Natural killer cell (primary cell): ENCODE data around the gene FPR2. TPM values are rescaled to one million over a fixed set of nuclear protein-coding genes. Genes with fewer than 3 reads are reported as not detected.

ENCODE experiments used
- ATAC-seq, 3 donors: fragments of 150-1000 bp in 2 of 3; fragments of 200-7000 bp in 1 of 3; cut with Tn5 transposase; 1 replicate in 1 of 3; 2 replicates in 2 of 3; pipeline ENCODE4 v1.10.0; 2021; ENCODE audit warnings: mild to moderate bottlenecking in 2 of 3, moderate library complexity in 2 of 3
- DNase-seq, 2 donors: peaks; one replicate each; pipeline versions ENCODE4 v3.0.0 to v3.0.0-alpha.2; 2013 to 2021; ENCODE audit warnings: mixed read lengths in 1 of 2
- H3K27ac ChIP-seq: one replicate; pipeline ENCODE4 v1.5.1; 2013; ENCODE audit warnings: mild to moderate bottlenecking, low read length
- H3K27me3 ChIP-seq: one replicate; pipeline ENCODE4 v1.6.1; 2013; ENCODE audit warnings: low read length; ENCODE audit not compliant: control insufficient read depth, insufficient read depth
- H3K36me3 ChIP-seq: one replicate; pipeline ENCODE4 v1.6.1; 2013; ENCODE audit warnings: low read length; ENCODE audit not compliant: control insufficient read depth, insufficient read depth
- H3K4me1 ChIP-seq: one replicate; pipeline ENCODE4 v1.6.1; 2013; ENCODE audit warnings: low read length; ENCODE audit not compliant: control insufficient read depth, insufficient read depth
- H3K4me3 ChIP-seq: one replicate; pipeline ENCODE4 v1.5.1; 2013; ENCODE audit warnings: low read length
- H3K9me3 ChIP-seq: one replicate; pipeline ENCODE4 v1.6.1; 2013; ENCODE audit warnings: low read length; ENCODE audit not compliant: control insufficient read depth, insufficient read depth
- H3K27ac Mint-ChIP-seq, 2 donors: one replicate each; pipeline ENCODE4 v1.8.0; 2022; ENCODE audit warnings: mild to moderate bottlenecking in 2 of 2, mixed read lengths in 2 of 2, moderate library complexity in 1 of 2
- H3K27me3 Mint-ChIP-seq, 2 donors: one replicate each; pipeline ENCODE4 v1.8.0; 2022; ENCODE audit warnings: low read depth in 2 of 2, mixed read lengths in 2 of 2
- H3K36me3 Mint-ChIP-seq: one replicate; pipeline ENCODE4 v1.8.0; 2022; ENCODE audit warnings: mixed read lengths
- H3K4me1 Mint-ChIP-seq, 2 donors: one replicate each; pipeline ENCODE4 v1.8.0; 2022; ENCODE audit warnings: mixed read lengths in 2 of 2
- H3K4me3 Mint-ChIP-seq: one replicate; pipeline ENCODE4 v1.8.0; 2022; ENCODE audit warnings: mild to moderate bottlenecking, moderate library complexity, mixed read lengths
- H3K9me3 Mint-ChIP-seq, 2 donors: one replicate each; pipeline ENCODE4 v1.8.0; 2022; ENCODE audit warnings: mixed read lengths in 2 of 2
- WGBS: methylation state at CpG from one replicate; pipeline ENCODE4 v1.1.7; 2013; ENCODE audit warnings: missing lambda C conversion rate; ENCODE audit not compliant: insufficient coverage; 5-methylcytosine and 5-hydroxymethylcytosine counted together
- intact Hi-C: fragments of 100-400 bp; cut with micrococcal nuclease; formaldehyde crosslinking; loops from one replicate; pipeline ENCODE4 v1.14.2; 2022
- total RNA-seq, 4 donors: library from RNA; stranded (reverse); fragments of 120-200 nt in 1 of 4; gene quantifications; one replicate each; pipeline versions ENCODE4 v1.2.3 to v1.2.4, GENCODE V29; 2013 to 2022
- TF ChIP-seq, protein P1 (sequence below): fragments of 200-600 bp; IDR thresholded peaks from one replicate; pipeline ENCODE4 v1.8.0; 2022; ENCODE audit warnings: antibody characterized with exemption

The FPR2 gene
- total RNA-seq, 3 donors from 2014 or later (not counting 1 experiment from before 2014, with no cell fraction given), result 0.28 to 2.1 (median 0.59) TPM

- H3K36me3 Mint-ChIP-seq, result no peaks in the 10 kb centered on the region
- intact Hi-C loops, result no loop called here
Observed at GRCh38 chr19:51789061-51789795, 28.2 kb downstream of the FPR2 start.

DNA sequence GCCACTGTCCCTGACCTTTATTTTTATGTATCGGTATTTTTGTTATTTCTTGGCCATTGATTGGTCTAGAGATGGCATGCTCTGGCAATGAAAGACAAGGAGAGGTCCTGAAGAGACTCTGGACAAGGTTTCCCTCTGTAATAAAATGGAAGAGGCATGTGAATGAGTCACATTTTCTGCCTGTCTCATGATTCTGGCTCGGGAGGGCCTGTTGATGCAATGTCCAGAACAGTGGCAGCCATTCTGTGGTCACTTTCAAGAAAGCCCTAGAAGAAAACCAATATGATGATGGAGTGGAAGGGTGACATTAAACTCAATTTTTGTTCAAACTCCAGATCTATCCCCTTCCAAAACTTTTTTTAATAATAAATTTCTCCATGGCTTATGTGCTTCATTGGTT is 32.0 kb downstream of the FPR2 start:
- 60% methylated on average over 2 of the region's 2 CpGs for WGBS
- intact Hi-C loops, result no loop called here

More at GRCh38 chr19:51789061-51789795, 28.2 kb downstream of the FPR2 start:
- ATAC-seq (no peak), DNase-seq (no peak)
- H3K27me3 ChIP-seq, result no peaks in the 10 kb centered on the region
- Mint-ChIP-seq H3K4me3 (no peak overlapping the region), H3K27ac (no peak overlapping the region), H3K27me3 (peaks cover 3 to 7% of the 10 kb centered on the region in 2 donors), H3K9me3 (peaks cover 0 to 5% of the 10 kb centered on the region in 2 donors), H3K4me1 (no peaks in the 10 kb centered on the region)
- no peak overlapping the region for H3K27ac ChIP-seq
- no peaks in the 10 kb centered on the region for H3K4me1 ChIP-seq
- H3K36me3 ChIP-seq, result no peaks in the 10 kb centered on the region
- no peak overlapping the region for H3K4me3 ChIP-seq
- peaks cover 4% of the 10 kb centered on the region for H3K9me3 ChIP-seq
- TF ChIP-seq, protein P1, sequence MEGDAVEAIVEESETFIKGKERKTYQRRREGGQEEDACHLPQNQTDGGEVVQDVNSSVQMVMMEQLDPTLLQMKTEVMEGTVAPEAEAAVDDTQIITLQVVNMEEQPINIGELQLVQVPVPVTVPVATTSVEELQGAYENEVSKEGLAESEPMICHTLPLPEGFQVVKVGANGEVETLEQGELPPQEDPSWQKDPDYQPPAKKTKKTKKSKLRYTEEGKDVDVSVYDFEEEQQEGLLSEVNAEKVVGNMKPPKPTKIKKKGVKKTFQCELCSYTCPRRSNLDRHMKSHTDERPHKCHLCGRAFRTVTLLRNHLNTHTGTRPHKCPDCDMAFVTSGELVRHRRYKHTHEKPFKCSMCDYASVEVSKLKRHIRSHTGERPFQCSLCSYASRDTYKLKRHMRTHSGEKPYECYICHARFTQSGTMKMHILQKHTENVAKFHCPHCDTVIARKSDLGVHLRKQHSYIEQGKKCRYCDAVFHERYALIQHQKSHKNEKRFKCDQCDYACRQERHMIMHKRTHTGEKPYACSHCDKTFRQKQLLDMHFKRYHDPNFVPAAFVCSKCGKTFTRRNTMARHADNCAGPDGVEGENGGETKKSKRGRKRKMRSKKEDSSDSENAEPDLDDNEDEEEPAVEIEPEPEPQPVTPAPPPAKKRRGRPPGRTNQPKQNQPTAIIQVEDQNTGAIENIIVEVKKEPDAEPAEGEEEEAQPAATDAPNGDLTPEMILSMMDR, result no peak
- 70% methylated on average over 6 of the region's 6 CpGs for WGBS

GRCh38 chr19:51793994-51794393 is 33.0 kb downstream of the FPR2 start:
- H3K27ac ChIP-seq, result no peak overlapping the region
- intact Hi-C loops, result no loop called here
- TF ChIP-seq, protein P1, result no peak
- peaks cover 7% of the 10 kb centered on the region for H3K9me3 ChIP-seq
- no peaks in the 10 kb centered on the region for H3K4me1 ChIP-seq
- no peaks in the 10 kb centered on the region for H3K27me3 ChIP-seq
- ATAC-seq (no peak), DNase-seq (no peak)
- Mint-ChIP-seq H3K27ac (no peak overlapping the region), H3K36me3 (no peaks in the 10 kb centered on the region), H3K4me3 (no peak overlapping the region), H3K4me1 (no peaks in the 10 kb centered on the region), H3K27me3 (peaks cover 7 to 14% of the 10 kb centered on the region in 2 donors), H3K9me3 (peaks cover 0 to 2% of the 10 kb centered on the region in 2 donors)
- no peak overlapping the region for H3K4me3 ChIP-seq
- H3K36me3 ChIP-seq, result no peaks in the 10 kb centered on the region
- WGBS, result 72% methylated on average over 2 of the region's 2 CpGs

More for the DNA sequence above, 32.0 kb downstream of the FPR2 start:
- Mint-ChIP-seq H3K4me1 (no peaks in the 10 kb centered on the region), H3K9me3 (peaks cover 0 to 2% of the 10 kb centered on the region in 2 donors), H3K27me3 (peaks cover 7 to 14% of the 10 kb centered on the region in 2 donors), H3K27ac (no peak overlapping the region), H3K36me3 (no peaks in the 10 kb centered on the region), H3K4me3 (no peak overlapping the region)
- ATAC-seq (no peak), DNase-seq (no peak)
- no peaks in the 10 kb centered on the region for H3K27me3 ChIP-seq
- H3K4me1 ChIP-seq, result no peaks in the 10 kb centered on the region
- no peaks in the 10 kb centered on the region for H3K36me3 ChIP-seq
- H3K4me3 ChIP-seq, result no peak overlapping the region
- H3K9me3 ChIP-seq, result peaks cover 4% of the 10 kb centered on the region
- no peak overlapping the region for H3K27ac ChIP-seq
- TF ChIP-seq, protein P1, result no peak
